Nephron progenitor cell (in vitro differentiated cells): ENCODE results near the gene APRT.

Experiments
- DNase-seq: peaks from one replicate; pipeline ENCODE4 v3.0.0; 2021
- H3K27ac Mint-ChIP-seq: 2 replicates; pipeline ENCODE4 v1.8.0; 2021; ENCODE audit warnings: mild to moderate bottlenecking, moderate library complexity, mixed read lengths
- H3K27me3 Mint-ChIP-seq: 2 replicates; pipeline ENCODE4 v1.8.0; 2021; ENCODE audit warnings: mild to moderate bottlenecking, low read depth, mixed read lengths; ENCODE audit not compliant: poor library complexity
- H3K36me3 Mint-ChIP-seq: 2 replicates; pipeline ENCODE4 v1.8.0; 2021; ENCODE audit warnings: low read depth, mixed read lengths
- H3K4me1 Mint-ChIP-seq: 2 replicates; pipeline ENCODE4 v1.8.0; 2021; ENCODE audit warnings: mixed read lengths
- H3K4me3 Mint-ChIP-seq: 2 replicates; pipeline ENCODE4 v1.8.0; 2021; ENCODE audit warnings: mild to moderate bottlenecking, moderate library complexity, mixed read lengths
- H3K9me3 Mint-ChIP-seq: 2 replicates; pipeline ENCODE4 v1.8.0; 2021; ENCODE audit warnings: mild to moderate bottlenecking, moderate library complexity, mixed read lengths
- CTCF ChIP-seq: fragments of 200-600 bp; sonication (generic); IDR thresholded peaks from 2 replicates; pipeline ENCODE4 v1.5.0; 2021; ENCODE audit warnings: antibody characterized with exemption

Gene APRT

DNA sequence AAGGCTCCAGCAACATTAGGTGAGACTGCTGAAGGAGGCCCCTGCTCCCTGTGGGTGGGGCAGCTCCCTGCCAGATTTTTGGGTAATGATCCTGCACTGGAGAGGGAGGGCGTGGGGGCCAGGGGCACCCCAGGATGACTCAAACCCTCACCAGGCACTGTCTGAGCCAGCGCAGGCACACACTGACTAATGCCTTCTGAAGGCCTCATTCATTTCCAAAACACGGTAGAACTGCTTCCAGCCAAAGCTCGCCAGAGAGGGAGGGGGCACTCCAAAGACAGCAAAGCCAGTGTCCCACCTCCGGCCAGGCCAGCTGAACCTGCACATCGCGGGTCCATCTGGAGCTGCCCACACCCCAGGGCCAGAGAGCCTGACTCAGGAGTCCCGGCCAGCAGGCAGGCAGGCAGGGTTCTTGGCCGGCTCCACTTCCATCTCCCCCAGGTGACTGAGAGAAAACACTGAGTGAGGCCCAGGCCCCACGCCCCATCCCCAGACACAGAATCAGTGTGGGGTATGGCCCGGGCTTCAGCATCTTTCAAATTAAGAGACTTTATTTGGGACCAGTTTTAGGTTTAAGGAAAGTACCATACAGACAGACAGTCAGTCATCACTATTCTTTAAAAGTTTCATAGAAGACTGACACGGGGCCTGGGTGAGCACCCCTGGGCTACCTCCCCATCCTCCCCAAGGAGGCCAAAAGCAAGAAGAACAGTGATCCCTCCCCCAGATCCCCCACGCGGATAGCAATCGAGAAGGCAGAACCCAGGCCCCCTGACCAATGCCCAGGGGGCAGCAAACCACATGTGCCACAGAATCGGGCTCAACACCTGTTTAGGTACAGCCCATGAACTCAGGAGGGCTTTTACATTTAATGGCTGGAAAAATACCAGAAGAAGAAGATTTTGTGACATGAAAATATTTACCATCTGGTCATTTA is 29.0 kb downstream of the APRT start:
- no peaks in the 10 kb centered on the region for H3K36me3 Mint-ChIP-seq
- peaks cover 63% of the 10 kb centered on the region for H3K27me3 Mint-ChIP-seq
- no peak overlapping the region for H3K27ac Mint-ChIP-seq
- H3K9me3 Mint-ChIP-seq: no peaks in the 10 kb centered on the region
- H3K4me1 Mint-ChIP-seq: peaks cover 37% of the 10 kb centered on the region
- no peak for TF ChIP-seq CTCF
- DNase-seq: peak; percentile 8
- H3K4me3 Mint-ChIP-seq: peak overlapping the region; percentile 21

DNA sequence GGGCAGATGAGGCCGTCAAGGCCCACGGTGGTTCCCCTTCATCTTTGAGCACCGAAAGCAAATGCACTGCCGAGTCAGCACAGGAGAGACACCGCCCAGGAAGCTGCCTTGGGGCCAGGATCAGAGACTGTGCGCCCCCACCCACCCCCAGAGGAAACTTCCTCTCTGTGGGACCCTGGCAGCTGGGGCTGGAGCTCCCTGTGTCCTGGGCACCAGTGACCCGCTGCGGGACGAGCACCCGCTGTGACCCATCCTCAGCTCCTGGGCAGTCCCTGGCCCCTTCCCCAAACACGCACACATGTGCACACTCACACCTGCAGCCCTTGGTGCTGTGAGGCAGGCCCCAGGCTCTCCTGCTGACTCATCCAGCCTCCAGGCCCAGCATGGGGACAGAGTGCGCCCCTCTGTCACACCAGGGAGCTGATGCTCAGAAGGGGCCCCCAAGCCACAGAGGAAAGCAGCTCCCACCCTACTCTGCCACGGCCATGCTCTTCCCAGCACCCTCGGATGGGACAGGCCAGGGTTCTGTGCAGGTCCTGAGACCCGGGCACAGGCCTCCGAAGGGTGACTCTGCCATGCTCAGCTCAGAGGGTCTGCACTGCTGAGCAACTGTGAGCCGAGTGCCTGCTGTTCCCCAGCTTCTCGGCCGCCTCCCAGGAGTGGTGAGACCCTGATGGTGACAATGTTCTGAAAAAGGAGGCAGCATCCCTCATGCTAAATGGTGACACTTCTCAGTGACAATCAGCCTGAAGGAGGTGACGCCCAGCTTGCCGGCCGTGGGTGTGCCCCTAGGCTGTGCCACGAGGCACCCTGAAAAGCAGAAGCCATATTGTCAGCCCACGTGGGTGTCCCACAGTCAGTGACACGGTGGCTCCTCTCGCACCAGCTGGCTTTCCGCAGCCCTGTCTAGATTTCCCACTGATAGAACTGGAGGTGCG is 30.3 kb downstream of the APRT start:
- no peak overlapping the region for H3K4me3 Mint-ChIP-seq
- H3K9me3 Mint-ChIP-seq: no peaks in the 10 kb centered on the region
- peaks cover 58% of the 10 kb centered on the region for H3K27me3 Mint-ChIP-seq
- no peak overlapping the region for H3K27ac Mint-ChIP-seq
- no peak for DNase-seq
- no peak for TF ChIP-seq CTCF
- peaks cover 46% of the 10 kb centered on the region for H3K4me1 Mint-ChIP-seq
- no peaks in the 10 kb centered on the region for H3K36me3 Mint-ChIP-seq

- peaks cover 46% of the 10 kb centered on the region for H3K4me1 Mint-ChIP-seq
- no peaks in the 10 kb centered on the region for H3K36me3 Mint-ChIP-seq
- TF ChIP-seq CTCF: no peak
- no peak overlapping the region for H3K27ac Mint-ChIP-seq
- peaks cover 53% of the 10 kb centered on the region for H3K27me3 Mint-ChIP-seq
- H3K4me3 Mint-ChIP-seq: no peak overlapping the region
- no peak for DNase-seq
- no peaks in the 10 kb centered on the region for H3K9me3 Mint-ChIP-seq
Measured at GRCh38 chr16:88780142-88781062, 31.3 kb downstream of the APRT start.

DNA sequence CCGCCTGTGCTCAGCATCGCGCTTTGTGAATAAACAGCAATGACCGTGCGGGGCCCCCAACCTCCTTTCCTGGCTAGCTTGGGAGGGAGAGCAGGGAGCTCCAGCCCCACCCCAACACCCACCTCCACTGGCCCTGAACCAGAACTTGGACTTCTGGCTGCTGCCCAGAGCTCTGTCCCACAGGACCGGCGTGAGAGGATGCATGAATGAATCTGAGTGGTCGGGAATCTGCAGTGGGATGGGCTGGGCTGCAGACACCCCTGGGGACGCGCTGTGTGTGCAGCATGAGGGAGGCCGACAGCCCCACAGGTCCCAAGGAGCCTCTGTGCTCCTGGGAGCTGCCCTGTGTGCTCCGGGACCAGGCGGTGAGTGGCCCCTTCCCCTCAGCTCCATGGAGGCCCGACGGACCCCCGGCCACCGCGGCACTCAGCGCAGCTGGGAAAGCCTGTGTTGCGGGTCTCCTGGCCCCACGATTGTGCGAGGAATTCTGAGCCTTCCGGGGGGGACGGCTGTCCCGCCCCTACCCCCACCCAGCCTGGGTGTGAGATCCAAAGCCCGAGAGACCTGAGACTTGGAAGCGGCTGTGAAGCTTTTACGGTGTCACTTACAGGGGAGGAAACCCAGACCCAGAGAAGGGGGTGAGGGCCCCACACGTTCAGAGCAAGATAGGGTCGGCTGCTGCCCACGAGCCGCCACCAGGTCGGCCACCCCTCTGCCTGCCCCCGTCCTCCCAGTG is 32.2 kb downstream of the APRT start:
- Mint-ChIP-seq H3K27me3 (peaks cover 57% of the 10 kb centered on the region), H3K9me3 (no peaks in the 10 kb centered on the region), H3K4me3 (no peak overlapping the region), H3K4me1 (peaks cover 49% of the 10 kb centered on the region), H3K36me3 (no peaks in the 10 kb centered on the region), H3K27ac (no peak overlapping the region)
- no peak for DNase-seq
- no peak for TF ChIP-seq CTCF

- Mint-ChIP-seq H3K27me3 (peaks cover 50% of the 10 kb centered on the region), H3K4me3 (no peak overlapping the region), H3K27ac (no peak overlapping the region), H3K4me1 (peaks cover 58% of the 10 kb centered on the region), H3K36me3 (no peaks in the 10 kb centered on the region), H3K9me3 (no peaks in the 10 kb centered on the region)
- DNase-seq: no peak
- no peak for TF ChIP-seq CTCF
Measured at GRCh38 chr16:88778541-88779065, 33.1 kb downstream of the APRT start.
